Activated T-cell treated with anti-CD3 and anti-CD28 coated beads, Interleukin-2, amount 50 U/mL, for 4 hours (primary cell): ENCODE measurements around the gene RNF41. TPM values are rescaled to one million over a fixed set of nuclear protein-coding genes. Genes with fewer than 3 reads are reported as not detected.

ENCODE experiments used
- ATAC-seq, 2 donors: fragments of 200-7000 bp; cut with Tn5 transposase; one replicate each; pipeline ENCODE4 v1.10.0; 2021
- DNase-seq: peaks from one replicate; pipeline ENCODE4 v3.0.0-alpha.2; 2020
- H3K27me3 Mint-ChIP-seq: one replicate; pipeline ENCODE4 v1.8.0; 2021; ENCODE audit warnings: low read depth, mixed read lengths
- H3K36me3 Mint-ChIP-seq: one replicate; pipeline ENCODE4 v1.8.0; 2022; ENCODE audit warnings: mixed read lengths; ENCODE audit not compliant: insufficient read depth
- H3K4me1 Mint-ChIP-seq: one replicate; pipeline ENCODE4 v1.8.0; 2021; ENCODE audit warnings: low read depth, mixed read lengths
- H3K4me3 Mint-ChIP-seq: one replicate; pipeline ENCODE4 v1.8.0; 2021; ENCODE audit warnings: mild to moderate bottlenecking, moderate library complexity, mixed read lengths
- H3K9me3 Mint-ChIP-seq: one replicate; pipeline ENCODE4 v1.8.0; 2021; ENCODE audit warnings: mixed read lengths
- total RNA-seq, 3 donors: library from RNA; stranded (reverse); gene quantifications; one replicate each; pipeline ENCODE4 v1.2.1, GENCODE V29; 2021

The RNF41 gene
- total RNA-seq, 3 donors from 2014 or later, result 39.3 to 45.6 (median 40.1) TPM

DNA sequence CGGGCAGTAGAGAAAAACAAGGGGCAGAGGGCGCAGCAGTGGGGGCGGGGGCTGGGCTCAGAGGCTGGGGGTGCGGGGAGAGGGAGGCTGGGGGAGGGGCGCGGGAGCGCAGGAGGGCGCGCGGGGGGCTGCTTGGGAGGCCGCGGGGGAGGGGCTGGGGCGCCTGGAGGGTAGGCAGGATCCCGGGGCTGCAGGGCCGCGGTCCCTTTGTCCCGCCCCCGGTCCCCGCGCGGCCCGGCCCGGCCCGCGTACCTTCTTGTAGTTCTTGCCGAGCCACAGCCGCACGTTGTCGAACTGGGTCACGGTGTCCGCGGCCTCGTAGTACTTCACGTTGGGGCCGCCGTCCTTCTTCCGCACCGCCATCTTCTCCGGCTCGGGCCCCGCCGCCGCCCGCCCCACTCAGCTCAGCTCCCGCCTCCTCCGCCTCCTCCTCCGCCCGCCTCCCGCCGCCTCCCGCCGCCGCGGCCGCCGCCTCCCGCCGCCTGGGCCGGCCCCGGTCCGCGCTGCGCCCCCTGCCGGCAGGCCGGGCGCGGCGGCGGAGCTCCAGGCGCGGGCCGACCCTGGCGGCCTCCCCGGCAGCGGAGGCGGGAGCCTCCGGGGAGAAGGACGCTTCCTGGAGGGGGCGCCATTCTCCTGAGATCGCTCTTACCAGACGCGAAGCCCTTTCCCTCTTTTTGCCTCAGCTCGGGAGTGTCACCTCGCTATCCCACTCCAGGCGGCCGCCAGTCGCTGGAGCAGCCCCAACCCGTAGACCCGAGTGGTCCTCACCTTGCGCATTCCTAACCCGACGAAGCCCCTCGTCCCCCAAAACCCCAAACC, 32.4 kb downstream of the RNF41 start, which contains the start of gene SMARCC2:
SMARCC2 (minus strand) TSS at position 385 of the 819 bp plus-strand sequence; CDS start at position 363, 22 bp downstream.
- H3K36me3 Mint-ChIP-seq, result peaks cover 15% of the 10 kb centered on the region
- no peaks in the 10 kb centered on the region for H3K9me3 Mint-ChIP-seq
- H3K4me3 Mint-ChIP-seq, result peak within 1 kb of the TSS; percentile 97
- H3K27me3 Mint-ChIP-seq, result peaks cover 2% of the 10 kb centered on the region
- H3K4me1 Mint-ChIP-seq, result peaks cover 41% of the 10 kb centered on the region
- ATAC-seq (peak; percentile 89), DNase-seq (peak; percentile 80)

DNA sequence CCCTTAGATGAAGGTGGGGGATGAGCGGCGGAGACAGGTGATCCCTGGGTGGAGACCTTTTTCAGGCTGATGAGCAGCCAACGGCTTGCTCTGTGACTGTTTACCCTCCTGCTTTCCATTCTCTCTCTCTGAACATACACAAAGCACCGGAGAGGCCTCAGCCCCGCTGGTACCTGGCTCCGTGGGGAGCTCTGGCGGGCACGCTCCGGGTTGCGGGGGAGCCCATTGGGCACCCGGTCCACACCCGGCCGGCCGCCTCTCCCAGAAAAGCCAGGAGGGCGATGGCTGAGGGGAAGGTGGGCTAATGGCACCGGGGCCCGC, 33.0 kb downstream of the RNF41 start:
- H3K4me1 Mint-ChIP-seq, result peaks cover 41% of the 10 kb centered on the region
- DNase-seq, result no peak
- H3K36me3 Mint-ChIP-seq, result peaks cover 18% of the 10 kb centered on the region
- H3K27me3 Mint-ChIP-seq, result peaks cover 2% of the 10 kb centered on the region
- no peaks in the 10 kb centered on the region for H3K9me3 Mint-ChIP-seq
- peak; percentile 3 to 10 for ATAC-seq
- H3K4me3 Mint-ChIP-seq, result peak overlapping the region; percentile 89

DNA sequence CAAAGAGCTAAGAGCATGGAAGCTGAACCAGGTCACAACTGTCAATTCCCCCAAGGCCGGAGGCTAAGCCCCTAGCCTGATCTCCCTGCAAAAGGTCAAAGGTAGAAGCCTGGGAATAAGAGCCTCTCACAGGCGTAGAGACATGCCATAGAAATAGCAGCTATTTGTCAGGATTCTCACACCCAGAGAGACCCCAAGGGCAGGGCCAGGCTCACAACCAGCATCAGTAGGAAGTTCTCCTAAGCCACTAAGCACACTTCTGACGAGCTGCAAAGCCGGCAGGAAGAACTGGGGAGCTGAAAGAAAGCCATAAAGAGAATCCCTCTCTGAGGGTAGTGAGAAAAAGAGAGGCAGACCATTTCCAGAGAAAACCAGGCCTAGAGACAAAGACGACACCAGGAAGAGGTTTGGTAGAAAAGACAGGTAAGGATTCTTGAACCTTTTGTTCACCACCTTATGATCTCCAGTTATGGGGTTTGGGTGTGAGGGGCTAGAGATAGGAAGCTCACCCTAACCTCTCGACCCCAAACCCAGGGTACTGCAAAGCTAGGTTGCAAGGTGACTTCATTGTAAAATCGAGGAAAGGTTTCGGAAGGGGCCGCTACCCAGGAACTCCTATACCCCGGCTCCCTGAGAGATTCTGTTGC, 33.5 kb downstream of the RNF41 start:
- peaks cover 38% of the 10 kb centered on the region for H3K4me1 Mint-ChIP-seq
- no peaks in the 10 kb centered on the region for H3K9me3 Mint-ChIP-seq
- peaks cover 2% of the 10 kb centered on the region for H3K27me3 Mint-ChIP-seq
- ATAC-seq (no peak), DNase-seq (no peak)
- peaks cover 18% of the 10 kb centered on the region for H3K36me3 Mint-ChIP-seq
- peak overlapping the region; percentile 89 for H3K4me3 Mint-ChIP-seq

DNA sequence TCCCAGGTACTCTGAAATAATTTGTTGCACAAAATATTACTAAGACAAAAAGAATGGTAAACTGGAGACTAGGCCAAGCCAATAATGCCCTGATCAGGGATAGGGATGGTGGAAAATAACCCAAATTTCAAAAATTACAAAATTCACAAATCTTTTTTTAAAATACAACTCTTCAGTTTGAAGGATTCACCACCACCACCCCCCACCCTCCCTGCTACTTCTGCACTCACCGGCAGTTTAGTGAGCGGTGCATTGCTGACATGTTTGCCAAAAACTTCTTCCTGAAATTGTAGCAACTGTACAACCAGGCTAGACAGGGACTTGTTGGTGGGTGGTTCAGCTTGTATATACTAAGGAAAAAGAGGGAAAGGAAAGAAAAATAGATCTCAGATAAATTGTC, 34.8 kb downstream of the RNF41 start:
- H3K36me3 Mint-ChIP-seq, result peaks cover 18% of the 10 kb centered on the region
- H3K27me3 Mint-ChIP-seq, result peaks cover 2% of the 10 kb centered on the region
- ATAC-seq (no peak), DNase-seq (no peak)
- H3K4me3 Mint-ChIP-seq, result peak overlapping the region; percentile 89
- peaks cover 31% of the 10 kb centered on the region for H3K4me1 Mint-ChIP-seq
- H3K9me3 Mint-ChIP-seq, result no peaks in the 10 kb centered on the region

DNA sequence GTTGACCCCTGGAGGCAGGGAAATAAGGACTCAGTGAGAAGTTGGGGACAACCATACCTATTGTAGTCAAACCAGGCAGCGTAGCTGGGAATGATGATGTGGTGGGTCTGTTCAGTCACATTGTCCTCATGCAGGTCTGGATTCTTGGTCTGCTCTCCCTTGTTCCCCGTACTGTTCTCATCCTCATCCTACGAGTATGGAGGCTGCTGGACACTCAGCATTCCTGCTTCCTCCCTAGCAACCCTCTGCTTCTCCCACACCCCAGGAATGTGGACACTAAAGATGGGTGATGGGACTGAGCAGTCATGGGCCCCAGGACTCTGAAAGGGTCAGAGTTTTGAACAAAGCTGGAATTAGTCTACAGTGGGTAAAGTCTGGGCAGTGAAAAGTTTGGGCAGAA, 43.4 kb downstream of the RNF41 start:
- Mint-ChIP-seq H3K36me3 (peaks cover 46% of the 10 kb centered on the region), H3K4me3 (no peak overlapping the region), H3K9me3 (no peaks in the 10 kb centered on the region), H3K4me1 (no peaks in the 10 kb centered on the region), H3K27me3 (no peaks in the 10 kb centered on the region)
- no peak for ATAC-seq
- DNase-seq, result no peak

DNA sequence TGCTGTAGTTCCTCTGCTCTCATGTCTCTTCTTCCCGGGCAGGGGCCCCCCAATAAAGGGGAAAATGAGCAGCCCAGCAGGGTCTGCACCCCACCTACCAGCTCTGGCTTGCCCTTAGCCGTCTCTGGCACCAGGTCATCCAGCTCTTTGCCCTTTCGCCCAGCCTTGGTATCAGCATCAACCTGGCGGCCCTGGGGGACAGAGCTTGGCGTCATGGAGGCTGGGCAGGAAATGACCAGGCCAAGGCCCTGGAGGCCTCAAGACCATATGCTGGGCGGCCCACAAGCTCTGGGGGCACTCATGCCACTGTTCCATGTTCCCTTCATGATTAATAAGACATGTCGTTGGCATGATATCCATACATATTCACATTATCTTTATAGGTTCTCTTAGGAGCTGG, 48.9 kb downstream of the RNF41 start:
- H3K4me3 Mint-ChIP-seq, result no peak overlapping the region
- ATAC-seq, result no peak
- no peaks in the 10 kb centered on the region for H3K27me3 Mint-ChIP-seq
- H3K36me3 Mint-ChIP-seq, result peaks cover 37% of the 10 kb centered on the region
- no peaks in the 10 kb centered on the region for H3K9me3 Mint-ChIP-seq
- DNase-seq, result no peak
- H3K4me1 Mint-ChIP-seq, result no peaks in the 10 kb centered on the region

DNA sequence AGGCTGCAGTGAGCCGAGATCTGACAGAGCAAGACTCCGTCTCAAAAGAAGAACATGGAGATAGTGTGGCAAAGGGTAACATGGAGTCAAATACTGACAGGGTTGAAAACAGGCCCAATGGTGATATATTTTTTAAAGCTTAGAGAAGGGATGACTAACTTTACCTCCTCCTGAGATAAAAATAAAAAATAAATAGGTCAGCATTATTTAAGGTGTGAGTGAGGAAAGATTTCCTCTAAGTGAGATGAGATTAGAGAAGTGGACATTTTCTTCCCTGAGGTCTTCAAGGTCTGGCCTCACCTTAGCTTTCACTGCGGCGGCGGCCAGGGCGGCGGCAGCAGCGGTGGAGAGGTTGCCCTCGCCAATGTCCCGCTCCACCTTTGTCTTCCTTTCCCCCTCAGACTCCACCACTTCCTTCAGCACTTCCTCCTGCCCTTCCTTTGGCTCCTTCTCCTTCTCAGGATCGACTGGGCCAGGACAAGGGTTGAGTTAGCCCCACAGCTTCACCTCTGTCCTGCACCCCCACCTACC, 52.4 kb downstream of the RNF41 start:
- Mint-ChIP-seq H3K4me3 (no peak overlapping the region), H3K27me3 (no peaks in the 10 kb centered on the region)

DNA sequence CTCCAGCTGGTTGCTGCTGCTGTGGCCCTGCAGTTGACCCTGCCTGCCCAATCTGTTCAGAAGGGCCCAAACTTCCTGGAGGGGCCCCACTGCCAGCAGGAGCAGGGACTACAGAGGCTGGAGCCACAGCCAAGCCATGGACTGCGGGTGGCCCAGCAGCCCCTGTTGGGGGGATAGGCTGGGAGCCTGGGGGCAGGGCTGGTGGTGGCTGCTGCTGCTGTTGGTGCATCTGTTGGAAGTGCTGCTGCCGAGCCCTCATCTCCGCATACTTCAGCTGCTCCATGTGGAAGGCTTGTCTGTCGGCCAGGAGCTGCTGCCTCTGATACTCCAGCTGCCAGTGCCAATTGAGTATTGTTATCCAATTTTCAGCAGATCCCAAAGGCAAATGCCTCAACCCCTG, 56.4 kb downstream of the RNF41 start:
- Mint-ChIP-seq H3K9me3 (no peaks in the 10 kb centered on the region), H3K4me3 (no peak overlapping the region), H3K4me1 (peaks cover 14% of the 10 kb centered on the region), H3K27me3 (no peaks in the 10 kb centered on the region), H3K36me3 (peaks cover 42% of the 10 kb centered on the region)
- ATAC-seq (no peak), DNase-seq (no peak)

More for the DNA sequence above, 52.4 kb downstream of the RNF41 start:
- peaks cover 31% of the 10 kb centered on the region for H3K36me3 Mint-ChIP-seq
- H3K9me3 Mint-ChIP-seq, result no peaks in the 10 kb centered on the region
- DNase-seq, result no peak
- no peak for ATAC-seq
- no peaks in the 10 kb centered on the region for H3K4me1 Mint-ChIP-seq

DNA sequence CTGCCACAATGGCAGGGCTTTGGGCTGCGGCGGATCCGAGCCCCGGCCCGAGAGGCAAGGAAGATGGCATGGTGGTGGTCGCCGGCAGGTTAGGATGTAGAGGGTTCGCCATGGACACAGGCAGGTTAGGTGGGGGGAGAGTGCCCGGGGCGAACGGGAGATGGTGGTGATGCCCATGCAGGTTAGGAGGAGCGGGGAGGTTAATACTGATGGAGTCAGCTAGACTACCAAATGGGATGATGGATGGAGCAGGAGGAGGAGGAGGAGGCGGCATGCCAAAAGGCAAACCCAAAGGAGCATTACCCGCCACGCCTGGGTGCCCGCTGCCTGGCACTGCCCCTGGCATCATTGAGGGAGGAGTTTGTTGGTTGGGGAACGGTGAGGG, 57.4 kb downstream of the RNF41 start:
- peaks cover 23% of the 10 kb centered on the region for H3K4me1 Mint-ChIP-seq
- H3K4me3 Mint-ChIP-seq, result no peak overlapping the region
- no peak for DNase-seq
- no peaks in the 10 kb centered on the region for H3K27me3 Mint-ChIP-seq
- peaks cover 41% of the 10 kb centered on the region for H3K36me3 Mint-ChIP-seq
- no peaks in the 10 kb centered on the region for H3K9me3 Mint-ChIP-seq
- ATAC-seq, result no peak

DNA sequence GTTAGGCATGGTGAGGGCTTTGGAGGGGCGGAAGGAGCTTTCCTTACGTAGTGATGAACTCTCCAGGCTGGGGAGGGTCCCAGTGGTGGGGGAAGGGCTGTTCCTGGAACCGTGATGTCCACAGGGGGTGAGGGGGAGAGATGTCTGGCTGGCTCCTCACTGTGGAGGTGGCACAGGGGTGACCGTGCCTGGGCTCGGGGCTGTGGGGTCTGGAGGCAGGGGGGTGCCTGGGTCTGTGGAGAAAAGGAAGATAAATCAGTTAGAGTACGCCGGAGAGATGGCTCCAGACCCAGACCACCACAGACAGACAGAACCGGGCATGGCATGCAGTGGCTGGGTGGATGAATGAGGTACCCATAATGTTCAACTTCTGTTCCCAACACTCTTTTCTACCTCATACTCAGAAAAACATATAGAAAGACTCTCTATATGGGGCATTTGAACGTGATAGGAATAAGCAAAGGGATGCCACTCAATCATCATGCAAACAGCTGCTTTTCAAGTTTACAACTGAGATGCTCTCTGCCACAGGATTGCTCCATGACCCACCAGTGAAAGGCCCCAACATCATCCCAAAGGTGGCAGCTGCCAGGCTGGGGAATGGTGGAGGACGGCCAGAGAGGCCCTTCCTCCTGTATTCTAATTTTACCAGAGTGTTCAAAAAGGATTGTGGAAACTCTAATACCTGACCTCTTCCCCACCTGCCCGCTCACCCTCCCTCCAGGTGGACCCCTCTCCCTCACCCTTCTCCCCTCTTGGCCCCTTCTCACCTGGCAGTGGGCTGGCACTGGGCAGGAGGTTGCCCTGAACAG, 58.0 kb downstream of the RNF41 start:
- DNase-seq (no peak), ATAC-seq (no peak)
- no peaks in the 10 kb centered on the region for H3K27me3 Mint-ChIP-seq
- H3K4me3 Mint-ChIP-seq, result no peak overlapping the region
- H3K9me3 Mint-ChIP-seq, result no peaks in the 10 kb centered on the region
- peaks cover 46% of the 10 kb centered on the region for H3K36me3 Mint-ChIP-seq
- peaks cover 28% of the 10 kb centered on the region for H3K4me1 Mint-ChIP-seq

DNA sequence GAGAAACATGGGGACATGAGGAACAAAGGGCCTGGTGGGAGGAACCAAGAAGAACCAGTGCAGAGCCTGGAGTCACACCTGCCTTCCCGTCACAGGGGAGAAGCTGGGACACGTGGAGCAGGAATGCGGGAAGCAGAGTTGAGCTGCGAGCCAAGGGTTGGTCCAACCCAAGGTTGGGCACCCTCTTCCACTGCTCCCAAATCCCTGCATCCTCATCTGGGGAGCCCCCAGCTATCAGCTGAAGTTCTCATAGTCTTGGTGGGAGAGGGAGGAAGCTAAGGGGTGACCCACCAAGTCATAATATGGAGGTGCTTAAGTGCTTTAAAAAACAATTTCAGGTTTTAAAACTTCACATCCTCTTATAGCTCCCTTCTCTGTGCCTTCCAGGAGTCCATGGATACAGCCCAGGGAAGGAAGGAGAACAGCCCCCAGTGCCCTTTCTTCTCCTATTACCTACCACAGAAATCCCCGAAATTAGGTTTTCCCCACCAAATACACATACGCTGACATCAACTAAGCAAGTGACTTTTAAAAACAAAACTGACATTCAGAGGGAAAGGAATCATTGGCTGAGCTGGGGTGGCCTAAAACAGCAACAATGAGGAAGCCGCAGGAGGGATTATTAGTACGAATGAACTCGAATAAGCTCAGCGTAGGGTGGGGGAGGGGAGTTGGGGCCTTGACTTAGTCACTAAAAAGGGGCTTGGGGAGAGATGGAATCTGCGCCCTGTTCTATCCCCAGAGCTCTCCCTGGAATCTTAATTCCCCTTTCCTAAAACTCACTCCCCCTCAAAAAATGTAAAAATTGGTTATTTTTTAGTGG, 59.0 kb downstream of the RNF41 start:
- H3K4me1 Mint-ChIP-seq, result peaks cover 28% of the 10 kb centered on the region
- H3K9me3 Mint-ChIP-seq, result no peaks in the 10 kb centered on the region
- no peaks in the 10 kb centered on the region for H3K27me3 Mint-ChIP-seq
- DNase-seq (no peak), ATAC-seq (no peak)
- no peak overlapping the region for H3K4me3 Mint-ChIP-seq
- H3K36me3 Mint-ChIP-seq, result peaks cover 42% of the 10 kb centered on the region

DNA sequence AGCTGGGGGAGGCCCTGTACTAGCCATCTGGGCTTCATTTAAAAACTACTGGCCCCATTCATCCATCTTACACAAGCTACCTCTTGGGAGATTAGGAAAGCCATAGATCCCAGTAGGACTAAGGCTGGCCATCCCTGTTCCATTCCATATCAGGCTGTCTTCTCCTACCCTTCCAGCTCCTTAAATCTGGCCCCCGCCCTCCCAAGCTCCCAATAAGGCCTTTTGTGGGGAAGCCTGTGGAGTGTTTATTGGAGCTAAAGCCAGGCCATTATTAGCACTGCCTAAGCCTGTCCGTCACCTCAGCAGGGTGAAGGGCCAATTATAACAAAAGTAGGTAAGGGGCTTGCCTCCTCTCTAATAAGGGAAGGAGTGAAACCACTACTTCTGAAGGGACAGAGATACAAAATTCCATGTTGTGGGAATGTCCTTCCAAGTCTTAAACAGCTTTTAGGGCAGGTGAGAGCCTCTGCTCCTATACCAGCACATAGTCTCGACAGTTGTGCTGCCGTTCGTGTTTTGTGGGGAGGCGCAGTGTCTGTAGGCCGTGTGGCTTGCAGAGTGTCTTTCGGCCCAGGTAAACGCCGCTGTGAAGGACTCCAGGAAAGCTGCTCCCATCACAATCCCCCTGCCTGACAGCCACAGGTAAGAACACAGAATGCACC, 59.9 kb downstream of the RNF41 start:
- Mint-ChIP-seq H3K27me3 (no peaks in the 10 kb centered on the region), H3K4me3 (peak overlapping the region; percentile 95), H3K36me3 (peaks cover 38% of the 10 kb centered on the region), H3K4me1 (peaks cover 35% of the 10 kb centered on the region), H3K9me3 (no peaks in the 10 kb centered on the region)
- ATAC-seq, result no peak
- DNase-seq, result no peak

DNA sequence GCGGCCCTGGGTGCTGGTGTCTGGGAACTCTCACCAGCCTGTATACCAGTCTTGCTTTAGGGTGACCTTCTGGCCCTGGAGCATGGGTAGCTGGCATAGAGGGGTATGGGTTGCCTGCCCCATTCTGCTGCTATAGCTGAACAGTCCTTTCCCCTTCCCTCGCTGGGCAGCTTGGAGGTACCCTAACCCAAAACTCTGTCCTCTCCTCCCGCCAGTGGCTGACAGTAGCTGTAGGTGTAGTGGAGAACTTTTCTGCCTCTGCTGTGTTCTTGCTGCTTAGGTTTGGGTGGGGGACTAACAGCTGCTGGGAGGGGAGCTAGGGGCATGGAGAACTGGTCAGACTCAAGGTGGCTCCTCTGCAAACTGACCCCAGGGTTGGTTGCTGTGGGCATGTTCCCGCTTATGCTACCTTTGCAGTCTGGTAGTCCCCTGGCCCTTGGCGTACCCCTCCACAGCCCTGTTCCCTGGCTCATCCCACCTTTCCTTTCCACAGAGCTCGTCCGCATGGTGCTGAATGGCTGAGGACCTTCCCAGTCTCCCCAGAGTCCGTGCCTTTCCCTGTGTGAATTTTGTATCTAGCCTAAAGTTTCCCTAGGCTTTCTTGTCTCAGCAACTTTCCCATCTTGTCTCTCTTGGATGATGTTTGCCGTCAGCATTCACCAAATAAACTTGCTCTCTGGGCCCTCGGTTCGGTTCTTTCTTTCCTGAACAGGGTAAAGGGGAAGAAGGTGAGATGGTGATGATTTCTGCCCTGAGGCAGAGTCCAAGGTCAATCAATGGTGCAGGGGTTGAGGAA, 60.6 kb downstream of the RNF41 start:
- Mint-ChIP-seq H3K4me3 (peak overlapping the region; percentile 95), H3K9me3 (no peaks in the 10 kb centered on the region), H3K4me1 (peaks cover 35% of the 10 kb centered on the region), H3K36me3 (peaks cover 38% of the 10 kb centered on the region), H3K27me3 (no peaks in the 10 kb centered on the region)
- ATAC-seq (no peak), DNase-seq (no peak)
